HG02798 (cell line): Measurements from ENCODE around the gene FADS2.

ENCODE experiments used
- ATAC-seq: cut with Tn5 transposase; IDR thresholded peaks from one replicate; pipeline ENCODE4 v1.9.1; 2021; ENCODE audit warnings: mild to moderate bottlenecking; ENCODE audit not compliant: unreplicated experiment, poor library complexity

FADS2 gene

DNA sequence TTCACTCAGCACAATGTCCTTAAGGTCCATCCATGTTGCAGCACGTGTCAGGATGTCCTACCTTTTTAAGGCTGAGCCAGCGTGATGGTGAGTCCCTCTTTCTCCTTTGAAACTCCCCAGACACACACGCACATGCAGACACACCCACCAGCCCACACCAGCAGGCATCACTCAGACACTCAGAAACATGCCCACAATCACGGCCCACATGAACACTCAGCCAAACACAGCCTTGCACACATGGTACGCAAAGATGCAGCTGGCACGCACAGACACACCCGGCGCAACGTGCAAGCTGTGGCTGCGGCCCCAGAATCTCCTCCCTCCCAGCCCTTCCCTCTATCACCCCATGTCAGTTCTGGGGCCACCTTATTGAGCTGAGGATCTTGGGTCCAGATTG, 55.2 kb downstream of the FADS2 start:
- no peak for ATAC-seq

DNA sequence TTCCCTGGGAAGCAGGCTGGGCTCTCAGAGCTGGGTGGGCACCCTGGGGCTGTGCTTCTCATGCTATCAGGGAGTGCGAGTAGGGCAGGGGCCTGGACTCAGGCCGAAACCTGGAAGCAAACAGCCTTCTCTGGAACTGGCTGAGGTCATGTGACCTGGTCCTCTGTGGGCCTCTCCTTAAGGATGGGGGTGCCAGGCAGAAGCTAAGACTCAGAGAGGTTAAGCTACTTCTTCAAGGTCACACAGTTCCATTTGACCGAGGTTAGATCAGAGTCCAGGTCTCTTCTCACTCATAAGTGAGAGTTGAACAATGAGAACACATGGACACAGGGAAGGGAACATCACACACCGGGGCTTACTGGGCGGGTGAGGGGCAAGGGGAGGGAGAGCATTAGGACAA, 55.8 kb downstream of the FADS2 start:
- no peak for ATAC-seq

DNA sequence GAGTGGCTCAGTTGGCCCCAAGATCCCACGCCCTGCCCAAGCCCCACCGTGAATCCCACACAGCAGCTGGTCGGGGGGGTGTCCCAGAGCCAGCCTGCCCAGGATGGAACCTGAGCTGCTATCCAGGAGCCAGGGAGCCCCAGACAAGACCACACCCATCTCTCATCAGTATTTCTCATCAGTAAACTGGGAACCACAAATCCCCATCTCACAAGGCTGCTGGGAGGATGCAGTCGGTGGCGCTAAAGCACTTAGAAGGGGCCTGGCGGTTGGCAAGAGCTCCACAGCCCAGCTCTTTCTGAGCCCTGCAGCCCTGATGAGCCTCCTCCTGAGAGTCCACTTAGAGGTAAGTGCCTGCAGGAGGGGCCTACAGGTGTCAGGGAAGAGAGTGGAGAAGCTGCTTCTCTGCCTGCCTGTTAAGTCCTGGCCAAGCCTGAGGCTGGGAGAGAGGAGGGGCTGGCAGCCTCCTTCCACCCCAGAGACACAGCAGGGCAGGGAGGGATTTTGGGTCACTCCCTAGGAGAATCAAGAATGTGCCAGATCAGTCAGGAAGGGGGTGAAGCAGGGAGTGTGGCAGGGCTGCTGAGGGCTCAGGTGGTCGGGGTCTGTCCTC, 57.2 kb downstream of the FADS2 start:
- no peak for ATAC-seq

DNA sequence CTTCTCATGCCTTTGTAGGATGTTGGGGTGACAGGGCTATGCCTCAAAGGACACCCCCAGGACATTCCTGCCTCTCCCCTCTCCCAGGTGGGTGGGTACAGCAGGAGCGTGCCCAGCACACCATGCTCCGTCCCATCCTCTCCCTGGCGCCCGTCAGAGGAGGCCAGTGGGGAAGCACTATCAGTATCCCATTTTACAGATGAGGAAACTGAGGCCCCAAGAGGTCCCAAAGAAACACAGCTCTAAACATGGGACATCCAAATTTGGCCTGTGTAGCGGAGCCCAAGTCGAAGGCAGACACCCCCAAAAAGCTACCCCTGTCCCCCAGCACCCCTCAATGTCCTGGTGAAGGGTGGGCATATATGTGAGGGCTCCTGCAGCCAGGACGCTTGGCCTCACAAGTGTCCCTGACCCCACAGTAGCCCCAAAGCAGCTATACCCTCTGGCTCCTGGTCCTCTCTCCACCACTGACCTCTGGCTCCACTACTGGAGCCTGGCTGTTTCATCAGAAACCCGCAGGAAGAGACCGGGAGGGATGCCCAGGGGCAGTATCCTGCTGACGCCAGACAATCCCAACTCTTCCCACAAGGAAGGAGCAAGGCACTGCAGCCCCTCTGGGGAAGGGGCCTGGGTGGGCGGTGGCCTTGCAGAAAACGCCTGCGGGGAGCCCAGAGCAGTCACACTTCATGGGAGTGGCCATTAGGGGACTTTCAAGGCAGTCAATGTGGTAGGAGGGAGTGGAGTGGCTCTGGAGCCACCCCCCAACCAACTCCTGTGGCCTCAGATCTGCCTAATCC, 57.9 kb downstream of the FADS2 start:
- no peak for ATAC-seq

DNA sequence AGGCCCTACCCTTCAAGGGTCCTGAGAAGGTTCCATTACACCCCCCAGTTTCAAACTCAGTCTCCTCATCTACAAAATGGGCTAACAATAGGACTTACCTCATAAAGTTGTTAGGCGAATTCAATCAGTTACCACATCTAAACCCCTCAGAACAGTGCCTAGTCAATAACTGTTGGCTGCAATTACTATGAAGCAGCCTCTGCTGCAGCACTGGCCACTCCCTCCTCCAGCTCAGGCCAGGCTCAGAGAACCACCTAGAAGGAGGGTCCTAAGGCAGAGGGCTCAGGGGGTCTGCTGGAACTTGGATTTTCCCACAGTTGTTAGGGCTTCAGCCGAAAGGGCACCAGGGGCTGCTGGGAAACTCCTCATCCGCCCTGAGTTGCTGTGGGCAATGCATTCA, 58.5 kb downstream of the FADS2 start:
- ATAC-seq = no peak

DNA sequence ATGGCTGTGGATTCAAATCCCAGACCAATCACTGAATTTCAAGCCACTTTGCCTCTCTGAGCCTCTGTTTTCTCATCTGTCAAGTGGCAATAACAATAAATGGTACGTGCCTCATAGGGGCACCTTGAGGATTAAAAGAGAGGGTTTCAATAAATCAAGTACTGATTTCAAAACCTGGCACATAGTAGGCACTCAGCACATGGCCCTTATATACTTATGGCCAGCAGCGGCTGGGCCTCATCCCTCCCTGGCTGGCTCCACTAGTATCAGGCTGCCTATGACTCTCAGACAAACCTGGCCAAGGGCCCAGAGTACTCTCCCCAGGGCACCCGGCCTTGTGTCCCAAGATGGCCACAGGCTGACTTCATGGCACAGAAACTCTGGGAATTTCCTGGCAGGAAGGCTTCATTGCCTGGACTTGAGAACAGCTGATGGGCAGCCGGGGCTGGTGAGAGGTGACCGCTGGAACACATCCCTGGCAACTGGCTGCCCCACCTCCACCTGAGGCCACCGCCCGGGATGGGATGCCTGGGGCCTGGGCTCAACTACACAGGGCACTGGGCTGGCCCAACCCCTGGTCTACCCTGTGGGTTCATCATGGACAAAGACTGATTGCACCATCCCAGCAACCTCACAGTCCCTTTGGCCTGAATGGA, 59.9 kb downstream of the FADS2 start:
- no peak for ATAC-seq

DNA sequence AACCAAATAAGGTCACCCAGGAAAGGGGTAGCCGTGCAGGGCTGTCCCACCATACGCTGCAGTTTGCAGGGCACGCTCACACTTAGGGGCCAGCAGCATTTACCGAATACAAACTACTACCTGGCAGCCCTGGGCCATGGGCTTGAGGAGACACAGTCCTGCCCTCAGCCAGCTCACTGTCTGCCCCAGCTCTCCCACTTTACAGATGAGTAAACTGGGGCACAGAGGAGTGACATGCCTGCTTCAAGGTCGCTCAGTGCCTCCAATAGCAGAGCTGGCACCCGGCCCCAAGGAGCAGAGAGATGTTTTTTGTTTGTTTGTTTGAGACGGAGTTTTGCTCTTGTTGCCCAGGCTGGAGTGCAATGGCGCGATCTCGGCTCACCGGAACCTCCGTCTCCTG, 60.5 kb downstream of the FADS2 start:
- no peak for ATAC-seq

DNA sequence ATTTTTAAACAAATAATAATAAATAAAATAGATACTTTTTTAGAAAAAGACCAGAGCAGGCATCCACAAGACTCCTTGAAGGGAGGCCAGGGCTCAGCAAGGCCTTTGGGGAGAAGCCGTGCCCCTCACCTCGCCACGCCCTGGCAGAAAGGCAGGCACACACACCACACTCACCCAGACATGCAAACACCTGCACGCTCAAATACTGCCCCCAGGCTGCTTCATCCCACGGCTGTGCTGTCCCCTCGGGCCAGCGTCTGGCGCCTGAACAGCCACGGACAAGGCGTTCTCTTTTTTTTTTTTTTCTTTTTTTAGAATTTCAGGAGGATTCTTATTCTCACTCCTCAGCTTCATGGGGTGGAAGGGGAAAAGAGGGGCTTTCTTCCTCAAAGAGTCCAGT, 61.7 kb downstream of the FADS2 start:
- no peak for ATAC-seq

DNA sequence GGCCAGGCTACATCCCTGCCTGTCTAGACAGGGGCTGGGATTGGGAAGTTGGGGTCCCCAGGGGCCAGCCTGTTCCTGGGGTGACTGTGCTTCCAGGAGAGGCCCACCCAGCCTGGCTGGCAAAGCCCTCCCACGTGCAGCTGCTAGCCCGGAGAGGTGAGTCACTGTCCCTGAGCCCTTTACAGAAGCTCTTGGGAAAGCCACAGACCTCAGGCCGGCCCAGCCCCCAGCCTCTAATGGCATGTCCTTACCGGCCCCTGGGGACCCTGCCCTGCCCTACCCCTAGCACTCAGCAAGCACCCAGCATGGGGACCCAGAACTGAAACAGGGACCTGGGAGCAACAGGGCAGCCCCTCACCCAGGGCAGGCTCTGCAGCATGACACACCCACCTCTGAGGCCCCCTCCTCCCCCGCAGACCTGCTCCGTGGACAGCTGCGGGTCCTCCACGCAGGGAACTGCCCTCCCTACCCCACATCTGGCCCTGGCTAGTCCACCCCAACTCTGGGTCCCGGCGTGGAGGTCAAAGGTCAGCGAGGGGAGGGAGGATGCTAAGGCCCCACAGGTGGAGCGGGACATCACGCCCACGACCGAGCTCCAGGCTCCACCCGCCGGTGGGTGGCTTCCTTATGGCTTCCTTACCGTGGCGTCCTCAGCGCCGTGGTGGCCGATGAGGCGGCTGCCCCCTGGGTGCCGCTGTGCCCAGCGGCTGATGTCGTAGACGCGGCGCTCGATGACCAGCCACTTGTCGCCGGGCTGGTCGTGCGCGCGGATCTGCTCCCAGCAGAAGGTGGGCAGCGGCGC, 62.6 kb downstream of the FADS2 start:
- peak; percentile 26 for ATAC-seq

DNA sequence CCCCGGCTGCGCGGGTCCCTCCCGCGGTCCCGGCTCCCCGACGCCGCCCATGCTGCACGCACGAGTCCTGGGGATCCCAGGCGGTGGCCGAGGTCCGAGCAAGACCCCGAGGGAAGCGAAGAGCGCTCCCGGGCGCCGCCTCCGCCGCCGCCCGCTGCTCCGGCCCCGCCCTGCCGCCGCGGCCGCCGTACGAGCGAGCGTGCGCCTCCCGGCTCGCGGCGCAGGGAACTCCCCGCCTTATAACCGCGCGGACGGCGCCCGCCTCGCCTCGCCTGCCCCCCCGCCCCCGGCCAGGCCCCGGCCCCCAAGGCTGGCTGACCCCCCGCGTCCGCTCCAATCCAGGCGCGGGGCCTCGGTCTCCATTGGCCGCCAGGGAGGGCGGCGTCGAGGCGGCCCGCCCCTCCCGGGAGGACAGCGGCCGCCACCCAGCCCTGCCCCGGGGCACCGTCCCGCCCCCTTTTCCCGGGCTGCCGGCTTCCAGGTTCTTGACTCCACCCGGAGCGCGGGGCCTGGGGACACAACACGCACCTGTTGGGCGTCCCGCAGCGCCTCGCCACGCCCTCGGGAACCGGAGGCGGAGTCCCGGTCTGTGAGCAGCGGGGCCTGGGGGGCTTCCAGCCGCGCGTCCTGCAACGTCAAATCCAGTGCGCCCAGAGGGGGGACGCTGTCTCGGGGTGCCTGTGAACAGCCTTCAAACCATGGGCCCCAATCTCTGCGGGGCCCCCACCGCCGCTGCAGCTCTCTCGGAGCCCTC, 63.4 kb downstream of the FADS2 start, which contains the start of gene FADS3:
Gene FADS3 (minus strand): TSS at position 215 of the 754 bp plus-strand sequence. CDS start 164 bp downstream, at position 51.
- ATAC-seq = peak; percentile 76

DNA sequence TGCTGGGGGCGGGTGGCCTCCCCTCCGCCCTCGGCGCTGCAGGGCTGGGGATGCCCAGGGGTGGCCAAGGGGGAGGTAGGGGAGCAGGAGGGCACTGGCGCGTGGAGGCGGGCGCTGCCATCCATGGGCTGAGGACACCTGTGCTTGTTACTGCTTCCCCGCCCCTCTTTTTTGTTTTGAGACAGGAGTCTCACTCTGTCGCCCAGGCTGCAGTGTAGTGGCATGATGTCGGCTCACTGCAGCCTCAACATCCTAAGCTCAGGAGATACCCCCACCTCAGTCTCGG, 63.9 kb downstream of the FADS2 start:
- ATAC-seq = no peak

DNA sequence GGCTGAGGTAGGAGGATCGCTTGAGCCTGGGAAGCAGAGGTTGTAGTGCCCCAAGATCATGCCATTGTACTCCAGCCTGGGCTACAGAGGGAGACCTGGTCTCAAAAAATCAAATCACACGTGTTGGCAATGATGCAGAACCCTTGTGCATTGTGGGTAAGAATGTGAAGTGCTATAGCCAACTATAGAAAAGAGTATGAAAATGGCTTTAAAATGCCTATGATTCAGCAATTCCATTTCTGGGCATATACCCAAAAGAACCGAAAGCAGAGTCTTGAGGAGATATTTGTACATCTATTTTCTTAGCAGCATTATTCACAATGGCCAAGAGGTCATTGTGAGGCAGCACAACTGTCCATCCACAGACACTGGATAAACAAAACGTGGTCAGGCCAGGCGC, 65.9 kb downstream of the FADS2 start:
- ATAC-seq = no peak

DNA sequence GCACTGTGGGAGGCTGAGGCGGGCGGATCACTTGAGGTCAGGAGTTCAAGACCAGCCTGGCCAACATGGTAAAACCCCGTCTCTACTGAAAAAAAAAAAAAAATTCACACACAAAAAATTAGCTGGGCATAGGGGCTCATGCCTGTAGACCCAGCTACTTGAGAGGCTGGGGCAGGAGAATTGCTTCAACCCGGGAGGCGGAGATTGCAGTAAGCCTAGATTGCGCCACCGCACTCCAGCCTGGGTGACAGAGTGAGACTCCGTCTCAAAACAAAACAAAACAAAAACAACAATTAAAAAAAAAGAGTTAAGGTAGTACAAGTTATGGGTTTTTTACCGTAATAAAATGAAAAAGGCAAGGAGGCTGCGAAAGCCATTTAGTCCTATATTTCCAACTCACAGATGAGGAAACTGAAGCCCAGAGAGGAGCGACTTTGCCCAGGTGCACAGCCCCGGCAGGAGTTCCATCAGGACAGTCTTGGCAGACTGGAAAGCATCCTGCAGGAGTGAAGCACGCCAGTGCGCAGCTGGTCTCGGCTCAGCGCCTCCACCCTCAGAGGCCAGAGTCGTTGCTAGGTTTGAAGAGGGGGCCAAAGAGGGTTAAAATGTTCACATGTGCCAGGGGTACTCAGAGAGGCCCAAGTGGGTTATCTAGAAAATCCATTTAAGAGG, 67.1 kb downstream of the FADS2 start:
- ATAC-seq = no peak

DNA sequence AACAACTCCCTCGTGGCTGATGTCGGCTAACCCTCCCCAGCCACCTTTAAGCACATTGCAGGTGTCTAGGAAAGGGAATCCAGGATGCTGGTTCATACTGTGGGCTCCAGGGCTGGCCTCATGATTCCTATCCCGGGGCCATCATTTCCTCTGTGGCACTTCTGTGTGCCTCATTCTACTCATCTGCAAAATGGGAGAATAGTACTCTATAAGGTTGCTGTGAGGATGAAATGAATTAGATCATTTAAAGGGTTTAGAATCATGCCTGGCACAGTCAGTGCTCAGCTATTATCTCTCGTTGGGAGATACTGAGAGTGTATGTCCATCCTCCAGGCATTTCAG, 67.6 kb downstream of the FADS2 start:
- no peak for ATAC-seq

DNA sequence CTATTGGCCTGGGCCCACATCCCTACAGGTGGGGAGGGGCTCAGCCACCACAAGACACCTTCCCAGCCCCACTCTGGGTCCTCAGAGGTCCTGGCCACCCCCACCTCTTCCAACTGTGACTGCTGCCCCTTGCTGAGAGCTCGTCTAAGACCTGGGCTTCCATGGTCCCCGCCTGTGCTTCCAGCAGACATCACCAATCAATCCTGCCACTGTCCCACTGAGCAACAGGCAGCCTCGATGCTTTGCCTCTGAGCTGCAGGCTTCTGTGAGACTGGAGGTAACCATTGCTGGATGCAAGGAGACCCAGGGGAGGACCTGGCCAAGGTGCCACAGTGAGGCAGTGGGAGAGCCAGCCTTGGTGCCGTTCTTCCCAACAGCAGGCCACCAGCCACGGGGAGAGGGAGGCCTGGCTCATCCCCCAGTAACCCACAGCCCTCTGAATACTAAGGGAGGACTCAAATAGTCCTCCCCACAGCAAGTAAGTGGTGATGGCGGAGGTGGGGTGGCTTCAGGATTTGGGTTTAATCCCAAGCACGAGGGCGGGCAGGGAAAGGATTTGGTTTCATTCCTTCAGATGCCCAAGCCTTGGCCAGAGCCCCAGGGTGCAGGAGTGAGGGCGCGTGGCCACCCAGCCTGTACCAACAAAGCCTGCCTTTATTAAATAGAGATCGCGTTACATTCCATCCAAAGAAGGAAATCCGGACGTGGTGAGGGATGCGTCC, 68.7 kb downstream of the FADS2 start:
- ATAC-seq = no peak

DNA sequence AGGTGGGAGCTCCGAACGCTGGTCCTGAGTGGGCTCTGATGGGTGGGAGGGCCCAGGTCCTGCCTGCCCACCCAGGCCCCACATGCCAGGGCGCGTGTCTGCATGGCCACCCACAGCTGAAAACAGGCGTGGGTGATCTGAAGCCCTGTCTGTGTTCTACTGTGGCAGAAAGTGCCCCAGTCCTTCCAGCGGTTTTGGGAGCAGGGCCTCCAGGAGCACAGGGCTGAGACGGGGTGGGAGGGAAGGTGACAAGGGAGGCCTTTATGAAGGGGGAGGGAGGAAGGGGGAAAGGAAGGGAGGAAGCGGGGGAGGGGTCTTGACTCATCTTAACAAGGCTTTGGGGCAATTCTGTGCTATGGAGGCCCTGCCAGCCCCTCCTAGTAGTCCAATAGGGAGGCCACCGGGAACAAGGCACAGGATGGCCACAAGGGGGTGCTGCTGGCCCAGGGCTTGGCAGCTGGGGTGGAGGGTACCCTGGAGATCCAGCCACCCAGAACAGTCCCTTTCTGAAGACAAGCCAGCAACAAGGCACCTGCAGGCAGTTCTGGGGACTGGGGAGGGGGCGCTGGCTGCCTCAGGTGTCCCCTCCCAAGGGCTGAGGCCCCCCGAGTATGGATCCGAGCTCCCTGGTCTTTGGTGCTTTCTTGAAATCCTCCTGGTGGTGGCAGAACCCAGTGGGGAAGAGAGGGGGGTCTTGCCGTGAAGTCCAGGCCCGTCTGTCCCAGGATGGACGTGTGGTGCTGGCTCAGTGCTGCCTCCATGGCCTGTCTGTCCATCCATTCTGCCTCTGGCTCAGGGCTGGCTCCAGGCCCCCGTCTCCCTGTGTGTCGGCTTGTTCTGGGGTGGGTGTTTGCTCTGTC, 69.5 kb downstream of the FADS2 start:
- ATAC-seq = peak; percentile 54

DNA sequence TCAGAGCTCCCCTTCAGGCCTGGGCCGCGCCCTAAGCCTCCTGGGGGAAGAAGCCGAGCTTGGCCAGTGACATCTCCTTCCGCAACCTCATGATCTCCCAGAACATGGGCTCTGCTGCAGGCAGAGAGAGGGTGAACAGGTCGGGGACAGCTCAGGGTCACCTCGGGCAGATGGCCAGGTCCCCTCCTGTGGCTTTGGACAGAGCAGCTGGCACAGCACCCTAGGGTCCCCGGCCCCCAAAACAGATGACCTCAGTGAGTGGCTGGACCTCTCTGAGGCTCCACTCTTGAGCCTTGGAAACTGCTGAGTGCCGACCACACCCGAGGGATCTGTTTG, 70.1 kb downstream of the FADS2 start:
- ATAC-seq = no peak

DNA sequence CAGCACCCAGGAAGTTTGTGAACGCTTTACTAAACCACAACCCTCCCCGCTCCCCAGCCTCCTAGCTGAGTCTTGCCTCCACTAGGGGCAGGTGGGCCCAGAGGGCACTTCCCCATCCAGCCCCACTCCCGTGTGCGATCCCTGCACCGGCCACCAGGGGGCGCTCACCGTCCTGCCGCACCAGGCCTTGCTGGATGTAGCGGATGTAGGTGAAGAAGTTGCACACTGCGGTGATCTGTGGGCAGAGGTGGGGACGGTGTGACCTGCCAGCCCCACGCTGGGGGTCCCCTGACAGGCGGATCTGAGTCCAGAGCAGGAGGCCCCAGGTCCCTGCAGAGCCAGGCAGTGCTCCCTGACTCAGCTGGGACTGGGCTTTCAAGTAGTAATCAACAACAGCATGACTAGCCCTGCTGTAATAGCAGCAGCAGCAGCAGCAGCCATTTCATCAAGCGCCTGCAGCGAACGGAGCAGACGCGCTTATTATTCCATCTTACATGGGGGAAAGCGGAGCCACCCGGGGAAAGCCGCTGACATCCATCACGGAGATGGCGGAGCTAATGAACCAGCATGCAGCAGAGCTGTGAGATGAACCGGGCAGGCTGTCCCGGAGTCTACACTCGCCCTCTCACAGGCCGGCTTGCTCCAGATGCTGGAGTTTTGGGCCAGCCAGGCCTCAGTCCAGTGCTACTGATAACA, 71.2 kb downstream of the FADS2 start:
- ATAC-seq = peak; percentile 72
